ENCODE measurements around the gene MTRFR. TPM values are rescaled to one million over a fixed set of nuclear protein-coding genes. Genes with fewer than 3 reads are reported as not detected.

The MTRFR gene
- 14.0 to 15.7 TPM (median 14.7 TPM) in 3 replicates for total RNA-seq (2021)
- Bru-seq, nascent RNA, result percentile 74 among the genes with signal in this experiment
- long read RNA-seq, experiment 1, transcript C12orf65-201 (3 exons, 2,073 nt), result major isoform, 48 of 59 reads
- long read RNA-seq, experiment 1, partial matches to known transcripts, result 0 of 59 reads
- long read RNA-seq, experiment 1, other reads (novel, unspliced or antisense), result 4 of 59 reads
- long read RNA-seq, experiment 2, transcript C12orf65-204 (2 exons, 1,326 nt), result minor isoform, 5 of 20 reads
- long read RNA-seq, experiment 2, transcript C12orf65-201 (3 exons, 2,073 nt), result major isoform, 7 of 20 reads
- long read RNA-seq, experiment 2, partial matches to known transcripts, result 6 of 20 reads
- long read RNA-seq, experiment 2, other reads (novel, unspliced or antisense), result 2 of 20 reads
- long read RNA-seq, experiment 3, transcript C12orf65-201 (3 exons, 2,073 nt), result major isoform, 47 of 55 reads
- long read RNA-seq, experiment 3, partial matches to known transcripts, result 1 of 55 reads
- long read RNA-seq, experiment 3, other reads (novel, unspliced or antisense), result 5 of 55 reads

- CTCF ChIA-PET, result interaction anchor here (0.6 to 3.0 kb wide), 17 partner anchors 9 to 386 kb away, joined by 3 to 15 read pairs (median 5); partner anchors contain the start of gene ABCB9
- POLR2A ChIA-PET, result interaction anchor here (0.6 to 2.2 kb wide), 23 partner anchors 9 to 732 kb away, joined by 3 to 15 read pairs (median 4); partner anchors contain the start of genes ATP6V0A2, KMT5A, OGFOD2 and RILPL1
- Mint-ChIP-seq H3K4me3 (peak within 1 kb of the TSS; percentile 89), H3K9me3 (no peaks in the 10 kb centered on the region), H3K27me3 (ENCODE audit: low read depth) (no peaks in the 10 kb centered on the region), H3K36me3 (peaks cover 3% of the 10 kb centered on the region), H3K4me1 (peaks cover 18% of the 10 kb centered on the region), H3K27ac (peak within 1 kb of the TSS; percentile 98)
- DNase-seq (ENCODE audit: low spot score), result peak; percentile 99
- peak; percentile 94 for ATAC-seq
- TF ChIP-seq ZNF232 (CRISPR knock-in tag; IDR thresholded peaks at IDR 0.05) (peak; percentile 93), IRF2 (CRISPR knock-in tag; IDR thresholded peaks at IDR 0.05; ENCODE audit: borderline replicate concordance, low read depth) (no peak), GABPB1 (CRISPR knock-in tag; IDR thresholded peaks at IDR 0.05) (peak; percentile 49; the same call in 1 of the 2 replicates), MYBL2 (CRISPR knock-in tag; IDR thresholded peaks at IDR 0.05) (peak; percentile 99), IRF1 (CRISPR knock-in tag; IDR thresholded peaks at IDR 0.05) (peak; percentile 29; the same call in 1 of the 2 replicates), TEAD1 (CRISPR knock-in tag; IDR thresholded peaks at IDR 0.05) (peak; percentile 79; the same call in 1 of the 2 replicates), SP1 (CRISPR knock-in tag; conservative IDR thresholded peaks at IDR 0.05) (peak; percentile 81), CBFB (CRISPR knock-in tag; IDR thresholded peaks at IDR 0.05; ENCODE audit: low read depth) (no peak), CREM (CRISPR knock-in tag; IDR thresholded peaks at IDR 0.05) (peak; percentile 43), FOXP1 (CRISPR knock-in tag; IDR thresholded peaks at IDR 0.05; ENCODE audit: borderline replicate concordance) (peak; percentile 23; the same call in 1 of the 2 replicates), ZNF416 (CRISPR knock-in tag; IDR thresholded peaks at IDR 0.05) (peak; percentile 51; the same call in 1 of the 2 replicates), KAT7 (CRISPR knock-in tag; IDR thresholded peaks at IDR 0.05; ENCODE audit: borderline replicate concordance) (0 out of 2 replicates have a peak, but pooled peaks have one; percentile 61), FOXP4 (CRISPR knock-in tag; IDR thresholded peaks at IDR 0.05) (0 out of 2 replicates have a peak, but pooled peaks have one; percentile 51), HMGXB4 (CRISPR knock-in tag; IDR thresholded peaks at IDR 0.05) (no peak), ZNF512 (CRISPR knock-in tag; IDR thresholded peaks at IDR 0.05; ENCODE audit: borderline replicate concordance) (no peak), ARID4B (CRISPR knock-in tag; IDR thresholded peaks at IDR 0.05; ENCODE audit: borderline replicate concordance) (peak; percentile 75; the same call in 1 of the 2 replicates), SMAD3 (CRISPR knock-in tag; IDR thresholded peaks at IDR 0.05; ENCODE audit: borderline replicate concordance) (peak; percentile 88; the same call in 1 of the 2 replicates), ETV6 (CRISPR knock-in tag; IDR thresholded peaks at IDR 0.05) (peak; percentile 84), MAX (CRISPR knock-in tag; IDR thresholded peaks at IDR 0.05) (peak; percentile 91), USF2 (CRISPR knock-in tag; IDR thresholded peaks at IDR 0.05) (peak; percentile 58), FOXK1 (CRISPR knock-in tag; IDR thresholded peaks at IDR 0.05) (peak; percentile 10; the same call in 1 of the 2 replicates), SMAD4 (CRISPR knock-in tag; IDR thresholded peaks at IDR 0.05) (no peak)
Measured at GRCh38 chr12:123232807-123233504, at the start of gene MTRFR, which contains the start of gene MPHOSPH9. MTRFR (plus strand) TSS chr12:123233436; CDS start chr12:123253675, 20,239 bp downstream. MPHOSPH9 (minus strand) TSS chr12:123233141; CDS start chr12:123230364, 2,777 bp downstream.

All from WTC11 (cell line).